ENCODE measurements around the gene NCMAP. TPM values are rescaled to one million over a fixed set of nuclear protein-coding genes. Genes with fewer than 3 reads are reported as not detected.

NCMAP gene
- total and polyA plus RNA-seq, 4 donors = 0.25 to 0.81 (median 0.62) TPM; not detected in 1

DNA sequence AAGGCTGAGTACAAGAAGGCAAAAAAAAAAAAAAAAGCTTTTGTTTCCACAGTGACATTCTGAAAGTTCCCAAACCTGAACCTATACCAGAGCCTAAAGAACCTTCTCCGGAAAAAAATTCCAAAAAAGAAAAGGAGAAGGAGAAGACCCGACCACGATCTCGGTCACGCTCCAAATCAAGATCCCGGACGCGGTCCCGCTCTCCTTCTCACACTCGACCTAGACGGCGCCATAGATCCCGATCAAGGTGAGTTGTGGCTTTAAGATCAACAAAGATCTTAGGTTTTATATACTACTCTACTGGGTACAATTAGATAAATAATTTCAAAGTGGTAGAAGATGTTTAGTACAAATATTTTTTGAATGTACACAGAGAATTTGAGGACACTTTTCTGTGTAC is 96.5 kb downstream of the NCMAP start:
- intact Hi-C loops (cut with DNase I) = loop anchor here in 1 of 2 donors (10.0 kb wide), 1 partner anchor 552 kb away; no protein-coding TSS in a partner anchor
- Histone ChIP-seq H3K4me1 (ENCODE audit: control insufficient read depth in 1 of 2, insufficient read depth in 2 of 2, low read length in 2 of 2) (no peaks in the 10 kb centered on the region), H3K36me3 (ENCODE audit: control insufficient read depth in 1 of 2, insufficient read depth in 2 of 2, low read length in 1 of 2) (peaks cover 17 to 18% of the 10 kb centered on the region in 2 donors), H3K27me3 (ENCODE audit: control insufficient read depth in 1 of 2, insufficient read depth in 2 of 2, low read length in 1 of 2) (no peaks in the 10 kb centered on the region), H3K9me3 (ENCODE audit: control insufficient read depth, low read length) (no peaks in the 10 kb centered on the region), H3K27ac (ENCODE audit: low read depth in 1 of 2, low read length in 2 of 2) (no peak overlapping the region), H3K4me3 (ENCODE audit: low read length in 2 of 2) (no peak overlapping the region)
- DNase-seq (no peak), ATAC-seq (ENCODE audit: low FRiP score) (no peak)
- WGBS, 2 donors = 93 to 94% methylated on average over 13 of the region's 13 CpGs

DNA sequence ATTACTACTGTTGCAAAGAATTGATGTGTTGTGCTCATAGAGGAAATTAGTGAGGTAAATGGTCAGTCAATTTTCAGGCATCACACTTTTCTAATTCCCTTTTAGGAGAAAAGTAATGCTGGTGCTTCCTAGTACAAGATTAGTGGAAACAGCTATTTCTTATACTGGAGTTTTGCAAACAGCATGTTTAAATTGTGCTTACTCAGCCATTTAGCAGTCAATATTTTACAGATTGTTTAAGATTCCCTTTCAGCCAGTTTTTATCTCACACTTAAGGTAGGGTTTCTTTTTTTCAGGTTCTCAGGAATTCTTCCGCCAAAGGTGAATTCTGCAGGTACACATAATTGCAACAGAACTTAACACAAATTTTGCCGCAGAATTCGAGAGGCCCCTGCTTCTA is 98.1 kb downstream of the NCMAP start:
- H3K27ac ChIP-seq (ENCODE audit: low read depth in 1 of 2, low read length in 2 of 2) = no peak overlapping the region
- no peaks in the 10 kb centered on the region for H3K27me3 ChIP-seq (ENCODE audit: control insufficient read depth in 1 of 2, insufficient read depth in 2 of 2, low read length in 1 of 2)
- no peaks in the 10 kb centered on the region for H3K4me1 ChIP-seq (ENCODE audit: control insufficient read depth in 1 of 2, insufficient read depth in 2 of 2, low read length in 2 of 2)
- H3K36me3 ChIP-seq (ENCODE audit: control insufficient read depth in 1 of 2, insufficient read depth in 2 of 2, low read length in 1 of 2) = peaks cover 13 to 16% of the 10 kb centered on the region in 2 donors
- no peaks in the 10 kb centered on the region for H3K9me3 ChIP-seq (ENCODE audit: control insufficient read depth, low read length)
- no peak for ATAC-seq (ENCODE audit: low FRiP score)
- intact Hi-C loops (cut with DNase I) = loop anchor here in 1 of 2 donors (10.0 kb wide), 1 partner anchor 551 kb away; no protein-coding TSS in a partner anchor
- no peak overlapping the region for H3K4me3 ChIP-seq (ENCODE audit: low read length in 2 of 2)
- 92 to 95% methylated on average over 3 of the region's 3 CpGs for WGBS, 2 donors
- no peak for DNase-seq

DNA sequence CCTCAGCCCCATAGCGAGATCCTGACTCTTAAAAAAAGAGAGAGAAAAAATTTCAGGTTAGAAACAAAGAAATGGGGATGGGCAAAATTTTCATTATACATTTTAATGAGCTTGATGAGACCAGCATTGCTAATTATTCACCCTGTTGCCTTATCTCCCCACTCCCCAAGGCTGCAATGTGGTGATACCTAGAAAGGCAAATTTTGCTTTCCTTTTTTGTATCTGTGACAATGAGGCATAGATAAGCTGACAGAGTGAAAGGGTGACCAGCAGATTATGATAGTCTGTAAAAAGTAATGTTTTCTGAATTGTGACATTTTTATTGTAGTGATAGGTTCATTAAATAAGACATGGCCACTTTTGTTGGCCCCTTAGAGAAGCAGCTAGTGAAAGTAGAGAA is 100.2 kb downstream of the NCMAP start:
- intact Hi-C loops (cut with DNase I) = loop anchor here in 1 of 2 donors (10.0 kb wide), 1 partner anchor 549 kb away; no protein-coding TSS in a partner anchor
- H3K9me3 ChIP-seq (ENCODE audit: control insufficient read depth, low read length) = no peaks in the 10 kb centered on the region
- H3K4me1 ChIP-seq (ENCODE audit: control insufficient read depth in 1 of 2, insufficient read depth in 2 of 2, low read length in 2 of 2) = no peaks in the 10 kb centered on the region
- ATAC-seq (ENCODE audit: low FRiP score) = no peak
- no peak overlapping the region for H3K27ac ChIP-seq (ENCODE audit: low read depth in 1 of 2, low read length in 2 of 2)
- WGBS, 2 donors = 90 to 97% methylated on average over 1 of the region's 1 CpG
- H3K36me3 ChIP-seq (ENCODE audit: control insufficient read depth in 1 of 2, insufficient read depth in 2 of 2, low read length in 1 of 2) = peaks cover 8 to 9% of the 10 kb centered on the region in 2 donors
- no peaks in the 10 kb centered on the region for H3K27me3 ChIP-seq (ENCODE audit: control insufficient read depth in 1 of 2, insufficient read depth in 2 of 2, low read length in 1 of 2)
- no peak overlapping the region for H3K4me3 ChIP-seq (ENCODE audit: low read length in 2 of 2)
- DNase-seq = no peak

DNA sequence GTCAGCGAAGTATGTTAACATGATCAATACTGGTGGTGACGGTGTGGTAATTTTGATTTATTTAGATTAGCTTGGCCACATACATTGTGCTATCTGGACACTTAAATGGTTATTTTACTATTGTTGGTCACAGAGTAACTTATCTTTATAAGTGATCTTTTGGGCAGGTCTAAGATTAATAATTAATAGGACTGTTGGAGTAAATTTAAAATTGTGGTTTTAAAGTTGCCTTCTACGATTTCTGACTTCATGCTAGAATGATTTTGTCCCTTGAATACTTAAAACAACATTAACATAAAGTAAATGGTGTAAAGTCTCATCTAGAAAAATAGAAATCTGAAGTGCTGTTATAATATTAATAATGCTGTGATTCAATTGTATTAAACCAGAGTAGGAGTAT is 101.9 kb downstream of the NCMAP start:
- DNase-seq = no peak
- no peaks in the 10 kb centered on the region for H3K4me1 ChIP-seq (ENCODE audit: control insufficient read depth in 1 of 2, insufficient read depth in 2 of 2, low read length in 2 of 2)
- no peak for ATAC-seq (ENCODE audit: low FRiP score)
- no peak overlapping the region for H3K4me3 ChIP-seq (ENCODE audit: low read length in 2 of 2)
- H3K9me3 ChIP-seq (ENCODE audit: control insufficient read depth, low read length) = no peaks in the 10 kb centered on the region
- H3K27me3 ChIP-seq (ENCODE audit: control insufficient read depth in 1 of 2, insufficient read depth in 2 of 2, low read length in 1 of 2) = no peaks in the 10 kb centered on the region
- no peak overlapping the region for H3K27ac ChIP-seq (ENCODE audit: low read depth in 1 of 2, low read length in 2 of 2)
- 86 to 89% methylated on average over 3 of the region's 3 CpGs for WGBS, 2 donors
- intact Hi-C loops (cut with DNase I) = loop anchor here in 1 of 2 donors (10.0 kb wide), 1 partner anchor 547 kb away; no protein-coding TSS in a partner anchor
- peaks cover 8 to 12% of the 10 kb centered on the region in 2 donors for H3K36me3 ChIP-seq (ENCODE audit: control insufficient read depth in 1 of 2, insufficient read depth in 2 of 2, low read length in 1 of 2)

Other genes with a start within 250 kb of the NCMAP start
- gene GRHL3, start 236.7 kb upstream of the NCMAP start, total RNA-seq = not detected
- under 1 TPM in 1 of 2 donors, not detected in 1; 0.08 TPM for gene GRHL3, start 236.7 kb upstream of the NCMAP start, polyA plus RNA-seq
- 1 to 10 TPM; 3.8 to 5.7 TPM for gene STPG1, start 142.3 kb upstream of the NCMAP start, total RNA-seq
- 1 to 10 TPM; 2.1 to 3.7 TPM for gene STPG1, start 142.3 kb upstream of the NCMAP start, polyA plus RNA-seq
- 10 to 100 TPM in 1 of 2 donors, 1 to 10 TPM in 1; 9.8 to 13.0 TPM for gene NIPAL3, start 140.3 kb upstream of the NCMAP start, total RNA-seq
- gene NIPAL3, start 140.3 kb upstream of the NCMAP start, polyA plus RNA-seq = 1 to 10 TPM; 6.3 to 6.7 TPM
- 1 to 10 TPM; 3.8 to 4.8 TPM for gene RCAN3, start 53.3 kb upstream of the NCMAP start, total RNA-seq
- 1 to 10 TPM in 1 of 2 donors, under 1 TPM in 1; 0.84 to 2.4 TPM for gene RCAN3, start 53.3 kb upstream of the NCMAP start, polyA plus RNA-seq
- gene SRRM1, start 87.2 kb downstream of the NCMAP start, total RNA-seq = 100 to 1,000 TPM; 111 to 113 TPM
- 10 to 100 TPM; 33.6 to 61.2 TPM for gene SRRM1, start 87.2 kb downstream of the NCMAP start, polyA plus RNA-seq
- gene CLIC4, start 189.4 kb downstream of the NCMAP start, total RNA-seq = 100 to 1,000 TPM; 477 to 941 TPM
- gene CLIC4, start 189.4 kb downstream of the NCMAP start, polyA plus RNA-seq = 100 to 1,000 TPM; 278 to 322 TPM